Activated CD4-positive, alpha-beta T cell treated with anti-CD3 and anti-CD28 coated beads for 4 hours (primary cell): ENCODE results near the gene SMIM10.
"Not testable (repeated sequence)": the region's sequence is repeated elsewhere in the genome, so short reads cannot be mapped to it uniquely, and the experiment has no call there.

Experiments used
- DNase-seq, 2 donors: peaks; one replicate each; pipeline ENCODE4 v3.0.0-alpha.2; 2020

Gene SMIM10

GRCh38 chrX:135015523-135016245 is 24.9 kb downstream of the SMIM10 start:
- no peak for DNase-seq

GRCh38 chrX:135019890-135020289 is 29.1 kb downstream of the SMIM10 start:
- DNase-seq: not testable (repeated sequence)

GRCh38 chrX:135023791-135024190 is 33.0 kb downstream of the SMIM10 start:
- DNase-seq: not testable (repeated sequence)

- no peak for DNase-seq
Measured at GRCh38 chrX:135024526-135024925, 33.7 kb downstream of the SMIM10 start.

- not testable (repeated sequence) for DNase-seq
Measured at GRCh38 chrX:135030207-135030963, 39.6 kb downstream of the SMIM10 start.

GRCh38 chrX:135041149-135042123 is 50.6 kb downstream of the SMIM10 start:
- DNase-seq: not testable (repeated sequence)
